Lung (tissue), 12 donors: ENCODE data around the gene TENT5C. TPM values are rescaled to one million over a fixed set of nuclear protein-coding genes. Genes with fewer than 3 reads are reported as not detected.

Source experiments
- ATAC-seq: fragments of 200-7000 bp; cut with Tn5 transposase; one replicate; pipeline ENCODE4 v1.9.1; 2020; ENCODE audit warnings: moderate number of reproducible peaks; ENCODE audit not compliant: insufficient read depth, low FRiP score
- DNase-seq, 3 donors: peaks; one replicate each; pipeline ENCODE4 v3.0.0-alpha.2; 2013 to 2017
- H3K27ac ChIP-seq, 2 donors: one replicate each; pipeline ENCODE4 v1.5.1; 2013; ENCODE audit warnings: mild to moderate bottlenecking in 2 of 2, moderate library complexity in 2 of 2, control low read depth in 1 of 2, inconsistent platforms in 1 of 2, low read depth in 1 of 2, low read length in 1 of 2
- H3K27me3 ChIP-seq, 3 donors: one replicate each; pipeline ENCODE4 v1.5.1; 2013; ENCODE audit warnings: low read length in 2 of 3; ENCODE audit not compliant: control insufficient read depth in 3 of 3, insufficient read depth in 3 of 3
- H3K36me3 ChIP-seq, 4 donors: one replicate each; pipeline ENCODE4 v1.5.1; 2013; ENCODE audit warnings: low read length in 4 of 4, mild to moderate bottlenecking in 1 of 4, moderate library complexity in 1 of 4; ENCODE audit not compliant: control insufficient read depth in 4 of 4, insufficient read depth in 4 of 4
- H3K4me1 ChIP-seq, 5 donors: one replicate each; pipeline ENCODE4 v1.5.1; 2013; ENCODE audit warnings: low read length in 5 of 5, mild to moderate bottlenecking in 2 of 5, moderate library complexity in 1 of 5; ENCODE audit not compliant: control insufficient read depth in 5 of 5, insufficient read depth in 5 of 5
- H3K4me3 ChIP-seq: one replicate; pipeline ENCODE4 v1.5.1; 2013; ENCODE audit warnings: mild to moderate bottlenecking, control low read depth, moderate library complexity
- H3K9ac ChIP-seq, 2 donors: one replicate each; pipeline ENCODE4 v1.5.1; 2013; ENCODE audit warnings: low read length in 2 of 2, control low read depth in 1 of 2; ENCODE audit not compliant: insufficient read depth in 1 of 2
- H3K9me3 ChIP-seq, 4 donors: one replicate each; pipeline ENCODE4 v1.5.1; 2013; ENCODE audit warnings: low read length in 3 of 4, mild to moderate bottlenecking in 1 of 4, moderate library complexity in 1 of 4; ENCODE audit not compliant: control insufficient read depth in 4 of 4, insufficient read depth in 3 of 4
- WGBS, 2 donors: extraction: QIAGEN DNeasy Blood & Tissue Kit; methylation state at CpG; one replicate each; pipeline ENCODE4 v1.1.7; 2013; 5-methylcytosine and 5-hydroxymethylcytosine counted together
- polyA plus RNA-seq, 2 donors: library from polyadenylated mRNA; stranded (reverse); fragments of 200-250 nt; gene quantifications; one replicate each; pipeline ENCODE4 v1.2.1, GENCODE V29; 2013
- total RNA-seq, 2 donors: library from RNA; depleted of rRNA in 1 of 2; stranded (reverse); fragments of >200 nt in 1 of 2; gene quantifications; one replicate each; pipeline ENCODE4 v1.2.1, GENCODE V29; 2014 to 2021
- TF ChIP-seq, protein P1 (sequence below): IDR thresholded peaks from 2 replicates; pipeline ENCODE4 v1.5.1; 2012; ENCODE audit warnings: mild to moderate bottlenecking; ENCODE audit errors: control extremely low read depth, extremely low read depth
- donor health status: control.
- donor health status: control.
- donor health status: Bipolar disorder and iron deficiency.
- donor health status: healthy.
- donor health status: DM: yes; HTN: yes; CAD: no.

Gene TENT5C
- total and polyA plus RNA-seq, 4 donors, result 2.7 to 39.0 (median 17.5) TPM

DNA sequence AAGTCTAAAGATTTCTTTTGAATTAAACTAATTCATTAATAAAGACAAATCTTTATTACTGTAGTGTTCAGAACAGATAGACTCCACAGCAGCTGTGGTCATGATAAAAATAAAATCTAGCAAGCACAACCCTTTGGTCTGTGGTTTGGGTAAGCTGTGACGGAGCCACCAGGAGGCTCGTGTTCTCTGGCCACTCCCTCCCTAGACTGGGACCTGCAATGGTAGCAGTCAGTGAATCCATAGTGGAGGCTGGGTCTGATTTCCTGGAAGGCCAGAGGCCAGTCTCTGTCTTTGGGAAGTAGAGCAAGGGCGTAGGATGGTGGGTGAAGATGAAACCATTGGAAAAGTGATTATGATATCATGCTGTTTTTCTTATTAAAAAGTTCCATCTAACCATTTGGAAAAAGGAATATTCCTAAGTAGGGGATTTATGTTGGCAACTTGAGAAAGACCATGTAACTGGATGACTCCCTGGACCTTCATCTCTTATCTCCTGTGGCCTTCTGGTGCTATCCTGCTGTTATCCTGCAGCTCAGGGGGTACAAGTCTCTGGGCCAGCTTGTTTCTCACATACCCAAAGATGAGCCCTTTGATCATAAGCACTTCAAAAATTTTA, 39.0 kb downstream of the TENT5C start:
- ATAC-seq, result no peak
- no peak overlapping the region for H3K4me3 ChIP-seq
- TF ChIP-seq, protein P1, sequence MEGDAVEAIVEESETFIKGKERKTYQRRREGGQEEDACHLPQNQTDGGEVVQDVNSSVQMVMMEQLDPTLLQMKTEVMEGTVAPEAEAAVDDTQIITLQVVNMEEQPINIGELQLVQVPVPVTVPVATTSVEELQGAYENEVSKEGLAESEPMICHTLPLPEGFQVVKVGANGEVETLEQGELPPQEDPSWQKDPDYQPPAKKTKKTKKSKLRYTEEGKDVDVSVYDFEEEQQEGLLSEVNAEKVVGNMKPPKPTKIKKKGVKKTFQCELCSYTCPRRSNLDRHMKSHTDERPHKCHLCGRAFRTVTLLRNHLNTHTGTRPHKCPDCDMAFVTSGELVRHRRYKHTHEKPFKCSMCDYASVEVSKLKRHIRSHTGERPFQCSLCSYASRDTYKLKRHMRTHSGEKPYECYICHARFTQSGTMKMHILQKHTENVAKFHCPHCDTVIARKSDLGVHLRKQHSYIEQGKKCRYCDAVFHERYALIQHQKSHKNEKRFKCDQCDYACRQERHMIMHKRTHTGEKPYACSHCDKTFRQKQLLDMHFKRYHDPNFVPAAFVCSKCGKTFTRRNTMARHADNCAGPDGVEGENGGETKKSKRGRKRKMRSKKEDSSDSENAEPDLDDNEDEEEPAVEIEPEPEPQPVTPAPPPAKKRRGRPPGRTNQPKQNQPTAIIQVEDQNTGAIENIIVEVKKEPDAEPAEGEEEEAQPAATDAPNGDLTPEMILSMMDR, result no peak
- H3K4me1 ChIP-seq, result peaks cover 0 to 2% (median 0%) of the 10 kb centered on the region in 5 donors
- no peak overlapping the region for H3K9ac ChIP-seq
- DNase-seq, result no peak
- no peak overlapping the region for H3K27ac ChIP-seq
- no peaks in the 10 kb centered on the region for H3K27me3 ChIP-seq
- H3K36me3 ChIP-seq, result no peaks in the 10 kb centered on the region
- H3K9me3 ChIP-seq, result no peaks in the 10 kb centered on the region
- WGBS, 2 donors, result 68 to 78% methylated on average over 3 of the region's 3 CpGs

DNA sequence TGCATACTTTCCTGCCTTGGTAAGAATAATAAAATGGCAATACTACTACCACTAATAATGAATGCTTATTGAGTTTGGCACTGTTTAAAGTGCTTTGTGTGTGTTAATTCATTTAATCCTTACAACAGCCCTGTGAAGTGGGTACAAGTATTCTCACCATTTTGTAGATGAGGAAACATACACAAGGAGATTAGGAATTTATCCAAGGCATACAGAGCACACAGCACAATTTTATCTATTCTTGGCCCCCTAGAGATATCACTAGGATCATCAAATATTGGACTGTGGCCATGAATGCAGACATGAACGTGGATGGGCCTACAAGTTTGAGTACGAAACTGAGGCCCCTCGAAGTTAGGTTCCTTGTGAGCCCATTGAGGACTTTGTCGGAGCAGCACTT, 39.5 kb downstream of the TENT5C start:
- 71 to 84% methylated on average over 4 of the region's 4 CpGs for WGBS, 2 donors
- no peak overlapping the region for H3K27ac ChIP-seq
- ATAC-seq, result no peak

DNA sequence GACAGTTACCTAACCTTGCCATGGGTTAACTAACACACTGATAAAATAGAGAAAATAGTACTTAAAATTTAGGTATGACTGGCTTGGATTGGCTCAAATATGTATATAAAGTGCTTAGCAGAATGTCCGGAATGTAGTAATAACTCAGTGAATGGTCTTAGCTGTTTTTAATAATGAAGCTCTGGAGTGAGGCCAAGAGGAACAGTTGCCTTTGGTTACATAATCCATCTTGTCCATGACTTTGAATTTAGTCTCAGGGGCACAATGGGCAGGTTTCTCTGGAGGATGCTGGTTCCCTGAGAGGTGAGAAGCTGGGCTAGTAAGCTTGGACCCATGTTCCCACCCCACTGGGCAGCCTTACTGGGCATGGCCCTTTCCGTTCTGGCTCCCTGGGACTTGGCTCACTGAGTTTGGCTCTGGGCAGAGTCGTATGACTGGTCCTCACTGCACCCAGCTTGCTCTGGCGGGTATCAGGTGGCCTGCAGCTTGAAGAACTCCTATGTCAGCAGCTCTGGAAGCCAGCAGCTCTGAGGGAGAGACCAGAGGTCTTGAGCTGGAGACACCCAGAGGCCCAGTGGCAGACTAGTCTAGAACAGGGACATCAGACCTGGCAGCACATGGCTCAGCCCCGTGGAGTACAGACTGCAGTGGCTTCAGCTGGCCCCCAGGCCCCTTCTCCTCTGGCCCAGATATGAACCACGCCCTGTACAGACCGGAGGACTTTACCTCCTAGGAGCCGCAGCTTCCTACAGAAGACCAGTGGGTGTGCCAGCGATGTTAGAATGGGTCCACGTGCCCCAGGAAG, 40.4 kb downstream of the TENT5C start:
- ATAC-seq (no peak), DNase-seq (peak in 2 of 3 donors; percentile 30 to 43)
- TF ChIP-seq, protein P1, result no peak
- Histone ChIP-seq H3K27ac (no peak overlapping the region), H3K9me3 (no peaks in the 10 kb centered on the region), H3K27me3 (no peaks in the 10 kb centered on the region), H3K9ac (no peak overlapping the region), H3K4me3 (no peak overlapping the region), H3K36me3 (no peaks in the 10 kb centered on the region), H3K4me1 (peaks cover 0 to 2% (median 0%) of the 10 kb centered on the region in 5 donors)
- 83 to 88% methylated on average over 10 of the region's 10 CpGs for WGBS, 2 donors

More for the DNA sequence above, 39.5 kb downstream of the TENT5C start:
- DNase-seq, result no peak
- Histone ChIP-seq H3K9me3 (no peaks in the 10 kb centered on the region), H3K27me3 (no peaks in the 10 kb centered on the region), H3K9ac (no peak overlapping the region), H3K4me3 (no peak overlapping the region), H3K4me1 (peaks cover 0 to 2% (median 0%) of the 10 kb centered on the region in 5 donors), H3K36me3 (no peaks in the 10 kb centered on the region)
- TF ChIP-seq, protein P1, result no peak
